ENCODE measurements around the gene PCBP3. TPM values are rescaled to one million over a fixed set of nuclear protein-coding genes. Genes with fewer than 3 reads are reported as not detected.

Gene PCBP3
- total RNA-seq, 1 experiment from 2014 or later = not detected

GRCh38 chr21:45856442-45856841, 212.9 kb downstream of the PCBP3 start:
- Histone ChIP-seq H3K4me3 (ENCODE audit: low read depth in 2 of 2, low read length in 2 of 2) (no peak overlapping the region), H3K4me1 (ENCODE audit: control insufficient read depth, insufficient read depth, low read length) (no peaks in the 10 kb centered on the region), H3K27ac (ENCODE audit: low read length) (no peak overlapping the region), H3K9me3 (ENCODE audit: control insufficient read depth, insufficient read depth, low read depth, low read length) (no peaks in the 10 kb centered on the region), H3K27me3 (ENCODE audit: control insufficient read depth, insufficient read depth, low read length) (peaks cover 2% of the 10 kb centered on the region; the same call in 1 of the 2 replicates), H3K36me3 (ENCODE audit: control insufficient read depth, insufficient read depth, low read length) (no peaks in the 10 kb centered on the region)
- no peak for DNase-seq (ENCODE audit: low read depth, low spot score)
- BruUV-seq (replicated peaks) = no TSS peak
- CTCF ChIA-PET = no interaction called here
- in situ Hi-C loops (cut with HindIII; ENCODE audit: low pct_unique_long_range_greater_than_20kb, low sequenced_read_pairs) = no loop called here
- intact Hi-C loops (cut with micrococcal nuclease; ENCODE audit: unreplicated experiment) = no loop called here
- no peak for ATAC-seq
- POLR2A ChIA-PET = no interaction called here
- TF ChIP-seq CTCF (IDR thresholded peaks at IDR 0.05) (no peak), SIN3A (IDR thresholded peaks at IDR 0.05; ENCODE audit: borderline replicate concordance, insufficient read depth, low read depth, low read length) (no peak), TCF7L2 (IDR thresholded peaks at IDR 0.05; ENCODE audit: low read depth, low read length) (no peak), POLR2AphosphoS5 (IDR thresholded peaks at IDR 0.05; ENCODE audit: low read depth, low read length) (no peak), REST (IDR thresholded peaks at IDR 0.05; ENCODE audit: insufficient read depth in 1 of 2, low read depth in 2 of 2, low read length in 1 of 2) (no peak)

- BruUV-seq (replicated peaks) = no TSS peak
- Histone ChIP-seq H3K4me3 (ENCODE audit: low read depth in 2 of 2, low read length in 2 of 2) (no peak overlapping the region), H3K36me3 (ENCODE audit: control insufficient read depth, insufficient read depth, low read length) (no peaks in the 10 kb centered on the region), H3K4me1 (ENCODE audit: control insufficient read depth, insufficient read depth, low read length) (no peaks in the 10 kb centered on the region), H3K27ac (ENCODE audit: low read length) (no peak overlapping the region), H3K27me3 (ENCODE audit: control insufficient read depth, insufficient read depth, low read length) (no peaks in the 10 kb centered on the region; the same call in 1 of the 2 replicates), H3K9me3 (ENCODE audit: control insufficient read depth, insufficient read depth, low read depth, low read length) (no peaks in the 10 kb centered on the region)
- no peak for DNase-seq (ENCODE audit: low read depth, low spot score)
- in situ Hi-C loops (cut with HindIII; ENCODE audit: low pct_unique_long_range_greater_than_20kb, low sequenced_read_pairs) = no loop called here
- CTCF ChIA-PET = no interaction called here
- TF ChIP-seq REST (IDR thresholded peaks at IDR 0.05; ENCODE audit: insufficient read depth in 1 of 2, low read depth in 2 of 2, low read length in 1 of 2) (no peak), CTCF (IDR thresholded peaks at IDR 0.05) (no peak), SIN3A (IDR thresholded peaks at IDR 0.05; ENCODE audit: borderline replicate concordance, insufficient read depth, low read depth, low read length) (no peak), TCF7L2 (IDR thresholded peaks at IDR 0.05; ENCODE audit: low read depth, low read length) (no peak), POLR2AphosphoS5 (IDR thresholded peaks at IDR 0.05; ENCODE audit: low read depth, low read length) (no peak)
- no peak for ATAC-seq
- intact Hi-C loops (cut with micrococcal nuclease; ENCODE audit: unreplicated experiment) = no loop called here
- POLR2A ChIA-PET = no interaction called here
Measured at GRCh38 chr21:45856906-45857305, 213.4 kb downstream of the PCBP3 start.

Measured in Panc1 (cell line).